Stimulated activated naive CD8-positive, alpha-beta T cell treated with anti-CD3 and anti-CD28 coated beads, Interleukin-15, amount 100 ng/mL, for 72 hours (primary cell): ENCODE results near the gene PSPC1.
"Not testable (repeated sequence)": the region's sequence is repeated elsewhere in the genome, so short reads cannot be mapped to it uniquely, and the experiment has no call there.

Experiments
- ATAC-seq: fragments of 150-1000 bp; cut with Tn5 transposase; 2 replicates; pipeline ENCODE4 v1.10.0; 2021; ENCODE audit warnings: mild to moderate bottlenecking, moderate library complexity
- DNase-seq, 2 donors: peaks; one replicate each; pipeline ENCODE4 v3.0.0; 2021 to 2022
- H3K27ac Mint-ChIP-seq, 2 donors: one replicate each; pipeline ENCODE4 v1.8.0; 2022; ENCODE audit warnings: mild to moderate bottlenecking in 2 of 2, mixed read lengths in 2 of 2, moderate library complexity in 2 of 2
- H3K27me3 Mint-ChIP-seq: one replicate; pipeline ENCODE4 v1.8.0; 2022; ENCODE audit warnings: mixed read lengths
- H3K4me1 Mint-ChIP-seq: one replicate; pipeline ENCODE4 v1.8.0; 2022; ENCODE audit warnings: mild to moderate bottlenecking, mixed read lengths
- H3K4me3 Mint-ChIP-seq, 2 donors: one replicate each; pipeline ENCODE4 v1.8.0; 2022; ENCODE audit warnings: mild to moderate bottlenecking in 2 of 2, mixed read lengths in 2 of 2, moderate library complexity in 1 of 2
- H3K9me3 Mint-ChIP-seq, 2 donors: one replicate each; pipeline ENCODE4 v1.8.0; 2022; ENCODE audit warnings: mixed read lengths in 2 of 2

Gene PSPC1

GRCh38 chr13:19782727-19783682, at the start of gene PSPC1:
TSS of gene PSPC1 (minus strand) at chr13:19782945. CDS start at chr13:19782757, 188 bp downstream.
- H3K4me1 Mint-ChIP-seq, H3K27me3 Mint-ChIP-seq, H3K9me3 Mint-ChIP-seq: not testable (repeated sequence)
- ATAC-seq (peak; percentile 94), DNase-seq (peak; percentile 96 to 97)
- Mint-ChIP-seq H3K4me3 (peak within 1 kb of the TSS; percentile 96), H3K27ac (peak within 1 kb of the TSS; percentile 99)

GRCh38 chr13:19822673-19823072, 39.9 kb upstream of the PSPC1 start:
- Mint-ChIP-seq H3K4me3 (no peak overlapping the region), H3K4me1 (no peaks in the 10 kb centered on the region), H3K9me3 (no peaks in the 10 kb centered on the region), H3K27ac (no peak overlapping the region), H3K27me3 (no peaks in the 10 kb centered on the region)
- ATAC-seq (no peak), DNase-seq (no peak)

GRCh38 chr13:19818223-19818842, 35.6 kb upstream of the PSPC1 start:
- DNase-seq (peak; percentile 16 to 29), ATAC-seq (peak; percentile 65)
- Mint-ChIP-seq H3K4me1 (no peaks in the 10 kb centered on the region), H3K4me3 (no peak overlapping the region), H3K27ac (peak overlapping the region in 1 of 2 donors; percentile 57), H3K27me3 (no peaks in the 10 kb centered on the region), H3K9me3 (no peaks in the 10 kb centered on the region)

DNA sequence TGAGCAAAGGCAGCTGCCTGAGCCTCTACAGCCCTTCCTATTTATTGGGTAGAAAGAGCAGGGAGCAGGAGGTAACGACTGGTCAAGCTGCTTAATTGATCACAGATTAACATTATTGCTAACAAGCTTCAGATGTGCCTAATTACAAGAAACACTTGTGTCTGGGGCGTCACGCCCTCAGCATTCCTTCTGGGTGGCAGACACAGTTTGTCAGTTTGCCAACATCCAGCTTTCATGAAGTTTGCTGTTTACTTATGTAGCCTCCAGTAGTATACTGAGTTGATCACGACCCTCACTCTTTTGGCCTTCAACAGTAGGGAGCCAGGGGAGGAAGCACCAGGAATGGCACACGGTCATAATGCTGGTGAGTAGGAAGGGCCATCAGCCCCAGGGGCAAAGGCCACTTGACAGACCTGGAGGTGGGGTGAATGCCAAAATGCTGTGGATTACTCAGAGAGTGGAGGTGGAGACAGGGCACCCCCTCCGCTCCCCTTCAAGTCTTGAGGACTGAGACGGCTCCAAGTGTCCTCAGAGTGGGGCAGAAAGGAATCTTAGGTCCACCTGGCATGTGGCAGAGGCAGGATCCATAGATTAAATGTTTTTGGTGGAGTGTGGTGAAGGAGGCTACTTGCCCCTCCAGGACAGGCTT, 34.9 kb upstream of the PSPC1 start:
- ATAC-seq = no peak
- H3K27me3 Mint-ChIP-seq = no peaks in the 10 kb centered on the region
- H3K4me3 Mint-ChIP-seq = no peak overlapping the region
- no peaks in the 10 kb centered on the region for H3K4me1 Mint-ChIP-seq
- DNase-seq = no peak
- no peaks in the 10 kb centered on the region for H3K9me3 Mint-ChIP-seq
- H3K27ac Mint-ChIP-seq = no peak overlapping the region

GRCh38 chr13:19817106-19817505, 34.4 kb upstream of the PSPC1 start:
- H3K4me1 Mint-ChIP-seq = no peaks in the 10 kb centered on the region

DNA sequence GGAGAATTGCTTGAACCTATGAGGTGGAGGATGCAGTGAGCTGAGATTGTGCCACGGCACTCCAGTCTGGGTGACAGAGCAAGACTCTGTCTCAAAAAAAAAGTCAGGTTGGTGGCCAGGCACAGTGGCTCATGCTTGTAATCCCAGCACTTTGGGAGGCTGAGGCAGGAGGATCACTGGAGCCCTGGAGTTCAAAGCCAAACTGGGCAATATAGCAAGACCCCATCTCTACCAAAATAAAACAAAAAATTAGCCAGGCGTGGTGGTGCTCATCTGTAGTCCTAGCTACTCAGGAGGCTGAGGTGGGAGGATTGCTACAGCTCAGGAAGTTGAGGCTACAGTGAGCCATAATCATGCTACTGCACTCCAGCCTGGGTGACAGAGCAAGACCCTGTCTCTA, 33.1 kb upstream of the PSPC1 start:
- H3K4me3 Mint-ChIP-seq, H3K4me1 Mint-ChIP-seq, H3K27ac Mint-ChIP-seq, H3K27me3 Mint-ChIP-seq, DNase-seq, H3K9me3 Mint-ChIP-seq, ATAC-seq: not testable (repeated sequence)

More at GRCh38 chr13:19817106-19817505, 34.4 kb upstream of the PSPC1 start:
- DNase-seq (no peak), ATAC-seq (no peak)
- H3K27ac Mint-ChIP-seq = no peak overlapping the region
- H3K27me3 Mint-ChIP-seq = no peaks in the 10 kb centered on the region
- no peak overlapping the region for H3K4me3 Mint-ChIP-seq
- no peaks in the 10 kb centered on the region for H3K9me3 Mint-ChIP-seq

DNA sequence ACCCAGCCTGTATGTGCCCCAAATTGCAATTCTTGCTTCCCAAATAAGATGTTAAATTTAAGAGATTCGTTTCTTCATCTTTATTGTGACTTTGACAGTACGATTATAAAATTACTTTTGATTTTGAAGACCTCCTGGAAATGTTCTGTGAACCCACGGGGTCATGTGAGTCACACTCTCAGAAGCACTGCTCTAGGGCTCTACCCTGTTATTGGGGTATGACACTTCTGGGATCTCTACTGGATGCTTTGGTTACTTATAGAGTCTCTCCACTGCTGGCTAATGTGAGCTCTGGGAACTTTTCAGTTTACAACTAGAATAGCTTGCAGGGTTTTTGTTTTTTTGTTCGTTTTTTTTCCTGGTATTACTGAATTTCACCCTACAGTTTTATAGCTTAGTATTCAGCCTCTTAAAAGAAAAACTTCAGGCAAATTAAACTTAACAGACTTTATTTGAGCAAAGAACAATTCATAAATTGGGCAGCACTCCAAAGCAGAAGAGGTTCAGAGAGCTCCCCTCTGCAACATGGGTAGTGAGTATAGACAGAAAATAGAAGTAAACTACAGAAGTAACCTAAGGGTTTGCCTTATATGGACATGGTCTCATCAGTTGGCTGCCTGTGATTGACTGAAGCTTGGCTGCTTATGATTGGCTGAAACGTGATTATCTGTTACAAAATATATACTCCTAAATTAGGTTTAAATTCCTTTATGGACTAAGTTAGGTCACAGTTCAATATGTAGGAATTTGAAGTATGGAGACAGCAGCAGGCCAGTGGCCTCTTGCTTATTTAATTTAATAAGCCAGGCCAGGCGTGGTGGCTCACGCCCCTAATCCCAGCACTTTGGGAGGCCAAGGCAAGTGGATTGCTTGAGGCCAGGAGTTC, 28.5 kb upstream of the PSPC1 start:
- ATAC-seq = no peak

DNA sequence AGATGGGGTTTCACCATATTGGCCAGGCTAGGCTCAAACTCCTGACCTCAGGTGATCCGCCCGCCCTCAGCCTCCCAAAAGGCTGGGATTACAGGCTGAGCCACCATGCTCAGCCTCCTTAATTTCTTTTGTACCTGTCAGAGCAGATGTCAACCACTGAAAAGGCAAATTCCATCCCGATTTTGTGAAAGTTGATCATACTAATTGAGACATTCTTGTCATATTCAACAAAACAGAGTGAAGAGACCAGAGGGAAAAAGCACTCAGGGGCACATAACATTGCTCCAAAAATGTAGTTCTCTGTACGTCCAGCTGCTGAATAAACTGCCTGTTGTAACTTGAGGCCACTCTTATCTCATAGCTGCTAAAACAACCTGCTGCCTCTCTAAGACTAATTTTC, 27.4 kb upstream of the PSPC1 start:
- Mint-ChIP-seq H3K4me3 (no peak overlapping the region), H3K27me3 (no peaks in the 10 kb centered on the region), H3K9me3 (no peaks in the 10 kb centered on the region), H3K4me1 (peaks cover 9% of the 10 kb centered on the region), H3K27ac (no peak overlapping the region)
- DNase-seq (no peak), ATAC-seq (no peak)

More for the DNA sequence above, 28.5 kb upstream of the PSPC1 start:
- Mint-ChIP-seq H3K27ac (no peak overlapping the region), H3K4me1 (peaks cover 9% of the 10 kb centered on the region), H3K4me3 (no peak overlapping the region), H3K27me3 (no peaks in the 10 kb centered on the region), H3K9me3 (no peaks in the 10 kb centered on the region)
- DNase-seq = no peak

- DNase-seq = no peak
- Mint-ChIP-seq H3K27ac (peak overlapping the region in 1 of 2 donors; percentile 15), H3K27me3 (no peaks in the 10 kb centered on the region), H3K9me3 (no peaks in the 10 kb centered on the region), H3K4me3 (no peak overlapping the region), H3K4me1 (peaks cover 2% of the 10 kb centered on the region)
- no peak for ATAC-seq
These were observed 23.0 kb upstream of the PSPC1 start for GRCh38 chr13:19805765-19806164.

DNA sequence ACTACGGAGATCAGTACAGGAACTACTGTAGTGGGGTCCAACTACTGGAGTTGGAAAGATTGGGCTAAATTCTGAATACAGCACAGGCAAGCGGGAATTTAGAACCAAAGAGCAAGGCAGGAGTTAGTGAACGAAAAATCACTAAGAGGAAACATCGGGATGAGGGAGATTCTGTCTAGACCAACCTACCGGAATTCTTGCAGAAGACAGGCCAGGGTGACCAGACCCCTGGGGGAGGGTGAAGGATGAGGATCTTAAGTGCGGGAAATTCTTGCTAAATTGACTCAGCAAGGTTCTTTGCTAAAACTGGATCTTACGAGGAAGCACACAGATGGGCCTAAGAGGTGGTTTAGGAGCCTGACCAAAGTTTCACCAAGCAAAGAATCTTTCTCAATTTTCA, 13.2 kb upstream of the PSPC1 start:
- ATAC-seq (no peak), DNase-seq (no peak)
- Mint-ChIP-seq H3K27ac (no peak overlapping the region), H3K4me3 (no peak overlapping the region), H3K4me1 (no peaks in the 10 kb centered on the region), H3K9me3 (no peaks in the 10 kb centered on the region), H3K27me3 (no peaks in the 10 kb centered on the region)

DNA sequence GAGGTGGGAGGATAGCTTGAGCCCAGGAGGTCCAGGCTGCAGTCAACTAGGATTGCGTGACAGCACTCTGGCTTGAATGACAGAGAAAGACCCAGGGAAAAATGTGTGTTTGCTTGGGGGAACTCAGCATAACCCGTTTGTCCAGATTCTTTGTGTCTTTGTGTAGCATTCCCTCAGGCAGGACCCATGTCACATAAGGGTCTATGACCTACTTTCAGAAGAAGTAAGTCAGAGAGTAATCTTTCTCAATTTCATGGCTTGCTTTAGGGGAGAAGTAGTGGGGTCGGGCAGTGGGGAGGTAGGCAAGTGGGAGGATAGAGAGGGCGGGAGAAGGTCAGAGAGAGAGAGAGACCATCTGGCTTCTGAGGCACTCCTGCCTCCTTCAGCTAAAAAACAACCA, 11.9 kb upstream of the PSPC1 start:
- Mint-ChIP-seq H3K4me1 (no peaks in the 10 kb centered on the region), H3K27me3 (no peaks in the 10 kb centered on the region), H3K27ac (no peak overlapping the region), H3K9me3 (no peaks in the 10 kb centered on the region), H3K4me3 (no peak overlapping the region)
- DNase-seq = no peak
- no peak for ATAC-seq

DNA sequence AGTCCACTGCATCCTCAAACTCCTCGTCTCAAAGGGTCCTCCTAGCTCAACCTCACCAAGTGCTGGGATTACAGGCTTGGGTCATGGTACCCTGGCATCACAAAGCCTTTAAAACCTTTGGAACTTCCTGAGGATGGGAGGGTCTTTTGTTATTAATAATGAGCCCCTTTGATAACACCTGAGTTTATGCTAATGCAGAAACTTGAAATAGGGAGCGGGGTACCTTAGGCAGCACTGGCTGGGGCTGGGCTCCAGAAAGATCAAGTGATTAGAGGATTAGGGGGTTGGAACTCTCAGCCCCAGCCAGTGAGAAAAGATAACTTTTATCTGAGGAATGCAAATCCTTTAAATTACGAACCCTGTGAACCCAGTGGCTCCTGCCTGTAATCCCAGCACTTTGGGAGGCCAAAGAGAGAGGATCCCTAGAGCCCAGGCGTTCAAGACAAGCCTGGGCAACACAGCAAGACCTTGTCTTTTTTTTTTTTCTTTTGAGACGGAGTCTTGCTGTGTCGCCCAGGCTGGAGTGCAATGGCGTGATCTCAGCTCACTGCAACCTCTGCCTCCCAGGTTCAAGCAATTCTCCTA, 9.3 kb upstream of the PSPC1 start:
- H3K4me3 Mint-ChIP-seq = no peak overlapping the region
- no peaks in the 10 kb centered on the region for H3K9me3 Mint-ChIP-seq
- no peak overlapping the region for H3K27ac Mint-ChIP-seq
- no peak for DNase-seq
- no peaks in the 10 kb centered on the region for H3K27me3 Mint-ChIP-seq
- ATAC-seq = no peak
- no peaks in the 10 kb centered on the region for H3K4me1 Mint-ChIP-seq

GRCh38 chr13:19782049-19782726, 557 bp downstream of the PSPC1 start:
- H3K4me3 Mint-ChIP-seq = peak overlapping the region; percentile 96
- DNase-seq = peak; percentile 52 to 65
- H3K27me3 Mint-ChIP-seq = no peaks in the 10 kb centered on the region
- ATAC-seq = peak; percentile 71
- peak overlapping the region; percentile 99 for H3K27ac Mint-ChIP-seq
- no peaks in the 10 kb centered on the region for H3K9me3 Mint-ChIP-seq
- H3K4me1 Mint-ChIP-seq = peaks cover 13% of the 10 kb centered on the region

GRCh38 chr13:19781526-19781925, 1.2 kb downstream of the PSPC1 start:
- no peaks in the 10 kb centered on the region for H3K9me3 Mint-ChIP-seq
- no peaks in the 10 kb centered on the region for H3K27me3 Mint-ChIP-seq
- peak overlapping the region; percentile 96 for H3K4me3 Mint-ChIP-seq
- ATAC-seq (no peak), DNase-seq (no peak)
- H3K4me1 Mint-ChIP-seq = peaks cover 13% of the 10 kb centered on the region
- peak overlapping the region; percentile 99 for H3K27ac Mint-ChIP-seq
